Thyroid gland (tissue), 4 donors: ENCODE data around the gene HDAC9.
A peak's percentile ranks its signal among the peaks of the same experiment; 100 is the strongest.

Experiments
- POLR2A ChIP-seq, 2 donors: fragments of 450-650 bp; IDR thresholded peaks; one replicate each; pipeline ENCODE4 v1.6.1; 2017; ENCODE audit warnings: antibody characterized with exemption in 2 of 2, mild to moderate bottlenecking in 2 of 2, moderate library complexity in 1 of 2
- TF ChIP-seq, protein P1 (sequence below), 6 experiments: fragments of 200-600 bp in 3 of 6; fragments of 450-650 bp in 3 of 6; sonication (generic) in 3 of 6; IDR thresholded peaks; one replicate each; pipeline ENCODE4 v1.5.1; 2016 to 2019; ENCODE audit warnings: antibody characterized with exemption in 6 of 6, mild to moderate bottlenecking in 2 of 6, inconsistent platforms in 1 of 6, moderate library complexity in 1 of 6

- TF ChIP-seq, protein P1, sequence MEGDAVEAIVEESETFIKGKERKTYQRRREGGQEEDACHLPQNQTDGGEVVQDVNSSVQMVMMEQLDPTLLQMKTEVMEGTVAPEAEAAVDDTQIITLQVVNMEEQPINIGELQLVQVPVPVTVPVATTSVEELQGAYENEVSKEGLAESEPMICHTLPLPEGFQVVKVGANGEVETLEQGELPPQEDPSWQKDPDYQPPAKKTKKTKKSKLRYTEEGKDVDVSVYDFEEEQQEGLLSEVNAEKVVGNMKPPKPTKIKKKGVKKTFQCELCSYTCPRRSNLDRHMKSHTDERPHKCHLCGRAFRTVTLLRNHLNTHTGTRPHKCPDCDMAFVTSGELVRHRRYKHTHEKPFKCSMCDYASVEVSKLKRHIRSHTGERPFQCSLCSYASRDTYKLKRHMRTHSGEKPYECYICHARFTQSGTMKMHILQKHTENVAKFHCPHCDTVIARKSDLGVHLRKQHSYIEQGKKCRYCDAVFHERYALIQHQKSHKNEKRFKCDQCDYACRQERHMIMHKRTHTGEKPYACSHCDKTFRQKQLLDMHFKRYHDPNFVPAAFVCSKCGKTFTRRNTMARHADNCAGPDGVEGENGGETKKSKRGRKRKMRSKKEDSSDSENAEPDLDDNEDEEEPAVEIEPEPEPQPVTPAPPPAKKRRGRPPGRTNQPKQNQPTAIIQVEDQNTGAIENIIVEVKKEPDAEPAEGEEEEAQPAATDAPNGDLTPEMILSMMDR (IDR thresholded peaks at IDR 0.05) = peak; percentile 13 to 65 (median 42)
- no peak for TF ChIP-seq POLR2A (IDR thresholded peaks at IDR 0.05)
Observed at GRCh38 chr7:18693406-18693805, 197.9 kb downstream of the HDAC9 start.
